ENCODE measurements around the gene SELENOS. TPM values are rescaled to one million over a fixed set of nuclear protein-coding genes. Genes with fewer than 3 reads are reported as not detected.

The SELENOS gene
- total and polyA plus RNA-seq, 9 donors = 36.9 to 83.2 (median 43.6) TPM

GRCh38 chr15:101313041-101313761 is 35.9 kb upstream of the SELENOS start:
- H3K27me3 ChIP-seq = no peaks in the 10 kb centered on the region
- no peaks in the 10 kb centered on the region for H3K36me3 ChIP-seq
- intact Hi-C loops (cut with DNase I) = no loop called here
- WGBS, 3 donors = 88 to 93% (median 91%) methylated on average over 21 of the region's 21 CpGs
- H3K27ac ChIP-seq = no peak overlapping the region
- TF ChIP-seq POLR2A (IDR thresholded peaks at IDR 0.05) = no peak
- no peak for TF ChIP-seq CTCF (IDR thresholded peaks at IDR 0.05)
- TF ChIP-seq EP300 (IDR thresholded peaks at IDR 0.05) = no peak
- no peak overlapping the region for H3K4me3 ChIP-seq
- H3K4me1 ChIP-seq (ENCODE audit: insufficient read depth) = peaks cover 1% of the 10 kb centered on the region
- H3K9me3 ChIP-seq = no peaks in the 10 kb centered on the region
- DNase-seq = no peak

GRCh38 chr15:101310508-101310907 is 33.2 kb upstream of the SELENOS start:
- Histone ChIP-seq H3K4me3 (no peak overlapping the region), H3K4me1 (ENCODE audit: insufficient read depth) (no peaks in the 10 kb centered on the region), H3K9me3 (no peaks in the 10 kb centered on the region), H3K27me3 (no peaks in the 10 kb centered on the region), H3K27ac (no peak overlapping the region), H3K36me3 (no peaks in the 10 kb centered on the region)
- WGBS, 3 donors = 89 to 92% (median 91%) methylated on average over 7 of the region's 7 CpGs
- TF ChIP-seq EP300 (IDR thresholded peaks at IDR 0.05) (no peak), CTCF (IDR thresholded peaks at IDR 0.05) (no peak), POLR2A (IDR thresholded peaks at IDR 0.05) (no peak)
- intact Hi-C loops (cut with DNase I) = no loop called here
- no peak for DNase-seq

- DNase-seq = no peak
- TF ChIP-seq CTCF (IDR thresholded peaks at IDR 0.05) = no peak
- TF ChIP-seq POLR2A (IDR thresholded peaks at IDR 0.05) = no peak
- TF ChIP-seq EP300 (IDR thresholded peaks at IDR 0.05) = no peak
- intact Hi-C loops (cut with DNase I) = no loop called here
- 91 to 95% (median 94%) methylated on average over 7 of the region's 7 CpGs for WGBS, 3 donors
- H3K9me3 ChIP-seq = no peaks in the 10 kb centered on the region
- H3K27me3 ChIP-seq = no peaks in the 10 kb centered on the region
- H3K4me3 ChIP-seq = no peak overlapping the region
- no peaks in the 10 kb centered on the region for H3K4me1 ChIP-seq (ENCODE audit: insufficient read depth)
- no peaks in the 10 kb centered on the region for H3K36me3 ChIP-seq
- no peak overlapping the region for H3K27ac ChIP-seq
Measured at GRCh38 chr15:101310161-101310480, 32.8 kb upstream of the SELENOS start.

- H3K4me1 ChIP-seq (ENCODE audit: insufficient read depth) = no peaks in the 10 kb centered on the region
- no peaks in the 10 kb centered on the region for H3K36me3 ChIP-seq
- TF ChIP-seq POLR2A (IDR thresholded peaks at IDR 0.05) (no peak), EP300 (IDR thresholded peaks at IDR 0.05) (no peak), CTCF (IDR thresholded peaks at IDR 0.05) (no peak)
- no peaks in the 10 kb centered on the region for H3K27me3 ChIP-seq
- DNase-seq = no peak
- no peaks in the 10 kb centered on the region for H3K9me3 ChIP-seq
- 82 to 90% (median 86%) methylated on average over 26 of the region's 26 CpGs for WGBS, 3 donors
- intact Hi-C loops (cut with DNase I) = loop anchor here in 2 of 4 donors (5.0 to 10.0 kb wide), 3 partner anchors 185 to 333 kb away; no protein-coding TSS in a partner anchor
- no peak overlapping the region for H3K27ac ChIP-seq
- H3K4me3 ChIP-seq = no peak overlapping the region
Measured at GRCh38 chr15:101309436-101310160, 32.3 kb upstream of the SELENOS start.
